Hepatocyte (in vitro differentiated cells): Measurements from ENCODE around the gene CD7.

Source experiments
- EZH2 ChIP-seq: fragments of 200-600 bp; sonication (generic); IDR thresholded peaks from 2 replicates; pipeline ENCODE4 v1.6.1; 2016; ENCODE audit warnings: antibody characterized with exemption, mild to moderate bottlenecking, borderline replicate concordance
- EZH2phosphoT487 ChIP-seq: fragments of 200-600 bp; sonication (generic); IDR thresholded peaks from one replicate; pipeline ENCODE4 v1.6.1; 2018; ENCODE audit warnings: antibody characterized with exemption, mild to moderate bottlenecking, low read depth, moderate library complexity; ENCODE audit not compliant: unreplicated experiment, severe bottlenecking
- TF ChIP-seq, protein P1 (sequence below): fragments of 200-600 bp; sonication (generic); IDR thresholded peaks from 2 replicates; pipeline ENCODE4 v1.5.1; 2016; ENCODE audit warnings: antibody characterized with exemption, mild to moderate bottlenecking; ENCODE audit not compliant: poor library complexity

DNA sequence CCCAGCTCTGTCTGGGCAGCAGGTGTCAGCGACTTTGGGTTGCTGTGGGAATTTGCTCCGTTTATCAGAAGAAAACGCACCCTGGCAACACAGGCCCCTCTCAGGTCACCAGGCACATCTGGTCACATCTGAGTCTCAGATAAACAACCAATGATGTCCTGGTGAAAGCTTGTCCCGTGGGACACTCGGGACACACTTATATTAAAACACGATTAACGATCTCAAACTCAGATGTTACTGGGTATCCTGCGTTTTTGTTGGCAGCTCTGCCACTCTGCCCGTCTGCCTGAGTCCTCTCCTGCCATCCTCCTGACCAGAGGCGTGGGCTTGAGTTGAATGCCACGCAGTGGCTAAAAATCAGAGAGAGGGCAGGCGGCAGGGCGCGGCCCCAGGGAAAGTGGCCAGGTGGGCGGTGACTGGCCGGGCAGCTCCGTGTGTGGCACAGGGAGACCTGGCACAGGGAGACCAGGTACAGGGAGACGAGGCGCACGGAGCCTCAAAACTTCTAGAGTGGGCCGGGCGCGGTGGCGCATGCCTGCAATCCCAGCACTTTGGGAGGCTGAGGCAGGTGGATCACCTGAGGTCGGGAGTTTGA lies 14.0 kb upstream of the CD7 start:
- TF ChIP-seq, protein P1, sequence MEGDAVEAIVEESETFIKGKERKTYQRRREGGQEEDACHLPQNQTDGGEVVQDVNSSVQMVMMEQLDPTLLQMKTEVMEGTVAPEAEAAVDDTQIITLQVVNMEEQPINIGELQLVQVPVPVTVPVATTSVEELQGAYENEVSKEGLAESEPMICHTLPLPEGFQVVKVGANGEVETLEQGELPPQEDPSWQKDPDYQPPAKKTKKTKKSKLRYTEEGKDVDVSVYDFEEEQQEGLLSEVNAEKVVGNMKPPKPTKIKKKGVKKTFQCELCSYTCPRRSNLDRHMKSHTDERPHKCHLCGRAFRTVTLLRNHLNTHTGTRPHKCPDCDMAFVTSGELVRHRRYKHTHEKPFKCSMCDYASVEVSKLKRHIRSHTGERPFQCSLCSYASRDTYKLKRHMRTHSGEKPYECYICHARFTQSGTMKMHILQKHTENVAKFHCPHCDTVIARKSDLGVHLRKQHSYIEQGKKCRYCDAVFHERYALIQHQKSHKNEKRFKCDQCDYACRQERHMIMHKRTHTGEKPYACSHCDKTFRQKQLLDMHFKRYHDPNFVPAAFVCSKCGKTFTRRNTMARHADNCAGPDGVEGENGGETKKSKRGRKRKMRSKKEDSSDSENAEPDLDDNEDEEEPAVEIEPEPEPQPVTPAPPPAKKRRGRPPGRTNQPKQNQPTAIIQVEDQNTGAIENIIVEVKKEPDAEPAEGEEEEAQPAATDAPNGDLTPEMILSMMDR = no peak
- TF ChIP-seq EZH2phosphoT487 (no peak), EZH2 (no peak)
